Activated CD4-positive, alpha-beta memory T cell treated with anti-CD3 and anti-CD28 coated beads, Interleukin-2, amount 10 ng/mL, durations not matched to agents 7 days and 5 days (primary cell): ENCODE measurements around the gene OR7C2. TPM values are rescaled to one million over a fixed set of nuclear protein-coding genes. Genes with fewer than 3 reads are reported as not detected.

ENCODE experiments used
- CTCF ChIA-PET: fragments of 350-600 bp; sonication (Branson Sonifier 250); formaldehyde crosslinking; loops from one replicate; lab custom pipeline; 2021; ENCODE audit warnings: antibody characterized with exemption, inconsistent platforms; lab: Charles Lee
- POLR2A ChIA-PET: fragments of 350-600 bp; sonication (Branson Sonifier 250); formaldehyde crosslinking; loops from one replicate; lab custom pipeline; 2021; ENCODE audit warnings: antibody characterized with exemption; lab: Charles Lee
- DNase-seq: peaks from one replicate; pipeline ENCODE4 v3.0.0-alpha.2; 2020
- H3K27ac Mint-ChIP-seq: one replicate; pipeline ENCODE4 v1.8.0; 2021; ENCODE audit warnings: mild to moderate bottlenecking, mixed read lengths
- H3K27me3 Mint-ChIP-seq: one replicate; pipeline ENCODE4 v1.8.0; 2021; ENCODE audit warnings: mixed read lengths
- H3K36me3 Mint-ChIP-seq: one replicate; pipeline ENCODE4 v1.8.0; 2021; ENCODE audit warnings: low read depth, mixed read lengths
- H3K4me1 Mint-ChIP-seq: one replicate; pipeline ENCODE4 v1.8.0; 2021; ENCODE audit warnings: mixed read lengths
- H3K4me3 Mint-ChIP-seq: one replicate; pipeline ENCODE4 v1.8.0; 2021; ENCODE audit warnings: mild to moderate bottlenecking, mixed read lengths
- H3K9me3 Mint-ChIP-seq: one replicate; pipeline ENCODE4 v1.8.0; 2021; ENCODE audit warnings: mixed read lengths
- total RNA-seq, 2 experiments: library from RNA; stranded (reverse); gene quantifications; one replicate each; pipeline ENCODE4 v1.2.3, GENCODE V29; 2021

The OR7C2 gene
- total RNA-seq, 2 experiments from 2014 or later, result not detected

- no peak for DNase-seq
- H3K27ac Mint-ChIP-seq, result no peak overlapping the region
- POLR2A ChIA-PET, result no interaction called here
- H3K36me3 Mint-ChIP-seq, result no peaks in the 10 kb centered on the region
- no peaks in the 10 kb centered on the region for H3K27me3 Mint-ChIP-seq
- H3K4me1 Mint-ChIP-seq, result no peaks in the 10 kb centered on the region
- CTCF ChIA-PET, result no interaction called here
- H3K4me3 Mint-ChIP-seq, result no peak overlapping the region
- peaks cover 25% of the 10 kb centered on the region for H3K9me3 Mint-ChIP-seq
Measured at GRCh38 chr19:14957464-14957863, 16.2 kb downstream of the OR7C2 start.

GRCh38 chr19:14959263-14959662, 18.0 kb downstream of the OR7C2 start:
- Mint-ChIP-seq H3K4me3 (no peak overlapping the region), H3K27me3 (no peaks in the 10 kb centered on the region), H3K9me3 (peaks cover 27% of the 10 kb centered on the region), H3K4me1 (no peaks in the 10 kb centered on the region), H3K27ac (no peak overlapping the region), H3K36me3 (no peaks in the 10 kb centered on the region)
- ChIA-PET POLR2A (no interaction called here), CTCF (no interaction called here)
- no peak for DNase-seq

- ChIA-PET POLR2A (no interaction called here), CTCF (no interaction called here)
- Mint-ChIP-seq H3K4me3 (no peak overlapping the region), H3K27ac (no peak overlapping the region), H3K9me3 (peaks cover 18% of the 10 kb centered on the region), H3K36me3 (no peaks in the 10 kb centered on the region), H3K27me3 (no peaks in the 10 kb centered on the region), H3K4me1 (no peaks in the 10 kb centered on the region)
- no peak for DNase-seq
Measured at GRCh38 chr19:14961956-14962685, 20.8 kb downstream of the OR7C2 start.

- H3K36me3 Mint-ChIP-seq, result no peaks in the 10 kb centered on the region
- H3K27ac Mint-ChIP-seq, result no peak overlapping the region
- H3K9me3 Mint-ChIP-seq, result peaks cover 3% of the 10 kb centered on the region
- CTCF ChIA-PET, result no interaction called here
- POLR2A ChIA-PET, result no interaction called here
- H3K4me3 Mint-ChIP-seq, result no peak overlapping the region
- no peaks in the 10 kb centered on the region for H3K27me3 Mint-ChIP-seq
- H3K4me1 Mint-ChIP-seq, result no peaks in the 10 kb centered on the region
- no peak for DNase-seq
Measured at GRCh38 chr19:14968247-14968646, 27.0 kb downstream of the OR7C2 start.

- ChIA-PET CTCF (no interaction called here), POLR2A (no interaction called here)
- Mint-ChIP-seq H3K27me3 (no peaks in the 10 kb centered on the region), H3K36me3 (no peaks in the 10 kb centered on the region), H3K27ac (no peak overlapping the region), H3K4me3 (no peak overlapping the region), H3K4me1 (no peaks in the 10 kb centered on the region), H3K9me3 (no peaks in the 10 kb centered on the region)
- DNase-seq, result no peak
Measured at GRCh38 chr19:14971474-14971873, 30.2 kb downstream of the OR7C2 start.

GRCh38 chr19:14972676-14973075, 31.4 kb downstream of the OR7C2 start:
- Mint-ChIP-seq H3K27me3 (no peaks in the 10 kb centered on the region), H3K4me1 (no peaks in the 10 kb centered on the region), H3K27ac (no peak overlapping the region), H3K9me3 (no peaks in the 10 kb centered on the region), H3K4me3 (no peak overlapping the region), H3K36me3 (no peaks in the 10 kb centered on the region)
- CTCF ChIA-PET, result no interaction called here
- no peak for DNase-seq
- POLR2A ChIA-PET, result no interaction called here

GRCh38 chr19:14974488-14974887, 33.2 kb downstream of the OR7C2 start:
- no peaks in the 10 kb centered on the region for H3K36me3 Mint-ChIP-seq
- DNase-seq, result no peak
- POLR2A ChIA-PET, result no interaction called here
- no peaks in the 10 kb centered on the region for H3K4me1 Mint-ChIP-seq
- H3K4me3 Mint-ChIP-seq, result no peak overlapping the region
- H3K27me3 Mint-ChIP-seq, result peaks cover 13% of the 10 kb centered on the region
- CTCF ChIA-PET, result no interaction called here
- H3K27ac Mint-ChIP-seq, result no peak overlapping the region
- H3K9me3 Mint-ChIP-seq, result no peaks in the 10 kb centered on the region

- ChIA-PET POLR2A (no interaction called here), CTCF (no interaction called here)
- Mint-ChIP-seq H3K27ac (no peak overlapping the region), H3K27me3 (peaks cover 25% of the 10 kb centered on the region), H3K4me1 (no peaks in the 10 kb centered on the region), H3K4me3 (no peak overlapping the region), H3K36me3 (no peaks in the 10 kb centered on the region), H3K9me3 (no peaks in the 10 kb centered on the region)
- no peak for DNase-seq
Measured at GRCh38 chr19:14977128-14977527, 35.8 kb downstream of the OR7C2 start.

- Mint-ChIP-seq H3K27me3 (peaks cover 25% of the 10 kb centered on the region), H3K36me3 (no peaks in the 10 kb centered on the region), H3K27ac (no peak overlapping the region), H3K4me3 (no peak overlapping the region), H3K4me1 (no peaks in the 10 kb centered on the region), H3K9me3 (no peaks in the 10 kb centered on the region)
- CTCF ChIA-PET, result no interaction called here
- POLR2A ChIA-PET, result no interaction called here
- no peak for DNase-seq
Measured at GRCh38 chr19:14978161-14978776, 37.0 kb downstream of the OR7C2 start.

GRCh38 chr19:14979476-14980255, 38.4 kb downstream of the OR7C2 start, which contains the start of gene SLC1A6:
TSS of gene SLC1A6 (minus strand) at chr19:14979864. CDS start at chr19:14972910, 6,954 bp downstream.
- no peak for DNase-seq
- POLR2A ChIA-PET, result no interaction called here
- Mint-ChIP-seq H3K9me3 (no peaks in the 10 kb centered on the region), H3K36me3 (no peaks in the 10 kb centered on the region), H3K4me3 (no peak within 1 kb of the TSS), H3K27ac (no peak within 1 kb of the TSS), H3K27me3 (peaks cover 25% of the 10 kb centered on the region), H3K4me1 (no peaks in the 10 kb centered on the region)
- CTCF ChIA-PET, result no interaction called here

GRCh38 chr19:14985133-14985532, 43.8 kb downstream of the OR7C2 start:
- no peaks in the 10 kb centered on the region for H3K9me3 Mint-ChIP-seq
- ChIA-PET POLR2A (no interaction called here), CTCF (no interaction called here)
- peaks cover 10% of the 10 kb centered on the region for H3K27me3 Mint-ChIP-seq
- DNase-seq, result no peak
- H3K27ac Mint-ChIP-seq, result no peak overlapping the region
- no peak overlapping the region for H3K4me3 Mint-ChIP-seq
- H3K36me3 Mint-ChIP-seq, result no peaks in the 10 kb centered on the region
- H3K4me1 Mint-ChIP-seq, result no peaks in the 10 kb centered on the region
